GM18870 (cell line): ENCODE data around the gene FXR1.
"Not testable (repeated sequence)": the region's sequence is repeated elsewhere in the genome, so short reads cannot be mapped to it uniquely, and the experiment has no call there.

Source experiments
- ATAC-seq: cut with Tn5 transposase; IDR thresholded peaks from one replicate; pipeline ENCODE4 v1.9.1; 2021; ENCODE audit warnings: moderate library complexity; ENCODE audit not compliant: unreplicated experiment

Gene FXR1

DNA sequence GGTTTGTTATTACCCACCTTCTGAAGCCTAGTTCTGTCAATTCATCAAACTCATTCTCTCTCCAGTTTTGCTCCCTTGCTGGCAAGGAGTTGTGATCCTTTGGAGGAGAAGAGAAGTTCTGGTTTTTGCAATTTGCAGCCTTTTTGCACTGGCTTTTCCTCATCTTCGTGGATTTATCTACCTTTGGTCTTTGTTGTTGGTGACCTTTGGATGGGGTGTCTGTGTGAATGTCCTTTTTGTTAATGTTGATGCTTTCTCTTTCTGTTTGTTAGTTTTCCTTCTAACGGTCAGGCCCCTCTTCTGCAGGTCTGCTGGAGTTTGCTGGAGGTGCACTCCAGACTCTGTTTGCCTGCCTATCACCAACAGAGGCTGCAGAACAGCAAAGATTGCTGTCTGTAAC, 91.0 kb downstream of the FXR1 start:
- not testable (repeated sequence) for ATAC-seq

DNA sequence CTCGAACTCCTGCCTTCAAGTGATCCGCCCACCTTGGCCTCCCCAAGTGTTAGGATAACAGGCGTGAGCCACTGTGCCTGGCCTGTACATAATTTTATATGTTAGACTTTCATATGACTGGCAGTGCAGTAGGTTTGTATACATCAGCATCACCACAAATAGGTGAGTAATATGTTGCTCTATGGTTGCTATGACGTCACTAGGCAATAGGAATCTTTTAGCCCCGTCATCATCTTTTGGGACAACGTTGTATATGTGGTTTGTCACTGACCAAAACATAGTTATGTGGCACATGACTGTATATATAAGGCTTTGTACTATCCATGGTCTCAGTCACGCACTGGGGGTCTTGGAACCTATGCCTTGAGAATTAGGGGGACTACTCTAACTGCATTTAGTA, 94.1 kb downstream of the FXR1 start:
- ATAC-seq = no peak

DNA sequence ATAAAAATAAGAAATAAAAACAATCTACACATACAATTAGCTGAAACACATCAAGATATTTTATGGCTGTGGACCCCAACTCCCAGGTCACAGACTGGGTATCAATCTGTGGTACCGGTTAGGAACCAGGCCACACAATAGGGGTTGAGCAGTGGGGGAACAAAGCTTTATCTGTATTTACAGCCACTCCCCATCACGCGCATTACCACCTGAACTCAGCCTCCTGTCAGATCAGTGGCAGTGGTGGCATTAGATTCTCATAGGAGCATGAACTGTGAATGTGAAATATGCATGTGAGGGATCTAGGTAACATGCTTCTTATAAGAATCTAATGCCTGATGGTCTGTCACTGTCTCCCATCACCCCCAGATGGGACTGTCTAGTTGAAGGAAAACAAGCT, 94.8 kb downstream of the FXR1 start:
- ATAC-seq = no peak

DNA sequence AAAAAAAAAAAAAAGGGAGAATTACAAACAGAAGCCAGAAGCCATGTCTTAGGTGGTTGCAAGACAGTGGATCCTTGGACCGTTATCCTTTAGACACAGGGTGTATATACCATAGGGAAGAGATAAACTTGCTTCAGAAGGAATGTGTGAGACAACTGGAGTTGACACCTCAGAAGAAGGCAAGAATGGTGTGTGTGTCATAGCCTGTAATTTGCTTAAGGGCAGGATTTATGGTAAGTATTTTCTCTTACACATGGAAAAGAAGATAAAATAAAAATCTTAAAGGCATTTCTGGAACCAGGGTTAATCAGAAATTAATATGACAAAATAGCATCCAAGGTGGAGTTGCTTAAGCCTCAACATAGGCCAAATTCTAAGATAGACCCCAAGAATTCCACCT, 96.3 kb downstream of the FXR1 start:
- no peak for ATAC-seq

DNA sequence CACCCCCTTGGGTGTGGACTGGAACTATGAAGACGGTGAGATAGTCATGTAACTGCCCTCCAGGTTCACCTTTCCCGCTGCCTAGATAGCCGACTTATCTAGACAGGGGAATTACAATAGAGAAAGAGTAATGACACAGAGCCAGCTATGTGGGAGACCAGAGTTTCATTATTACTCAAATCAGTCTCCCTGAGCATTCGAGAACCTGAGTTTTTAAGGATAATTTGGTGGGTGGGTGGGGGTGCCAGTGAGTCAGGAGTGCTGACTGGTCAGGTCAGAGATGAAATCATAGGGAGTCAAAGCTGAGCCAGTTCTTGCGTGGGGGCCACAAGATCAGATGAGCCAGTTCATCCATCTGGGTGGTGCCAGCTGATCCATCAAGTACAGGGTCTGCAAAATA, 96.8 kb downstream of the FXR1 start:
- ATAC-seq = no peak

DNA sequence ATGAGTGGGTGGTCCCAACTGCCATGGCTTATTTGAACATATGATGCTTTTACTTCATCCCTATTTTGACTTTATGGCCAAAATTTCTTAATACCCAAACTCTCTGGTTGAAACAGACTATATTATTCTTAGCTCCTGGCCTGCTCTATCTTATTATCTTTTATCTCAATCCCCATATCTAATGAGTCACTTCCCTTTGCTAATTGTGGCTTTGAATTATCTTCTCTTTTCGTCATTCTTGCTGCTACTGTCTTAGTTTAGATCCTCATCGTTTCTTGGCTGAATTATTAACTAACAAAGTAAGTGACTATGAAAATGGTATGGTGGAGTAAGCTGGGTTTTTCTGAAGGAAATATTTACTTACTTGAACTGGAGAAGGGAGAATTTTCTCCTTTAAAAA, 105.2 kb downstream of the FXR1 start:
- no peak for ATAC-seq

- ATAC-seq = no peak
These were observed 112.7 kb downstream of the FXR1 start for GRCh38 chr3:181025204-181025603.

DNA sequence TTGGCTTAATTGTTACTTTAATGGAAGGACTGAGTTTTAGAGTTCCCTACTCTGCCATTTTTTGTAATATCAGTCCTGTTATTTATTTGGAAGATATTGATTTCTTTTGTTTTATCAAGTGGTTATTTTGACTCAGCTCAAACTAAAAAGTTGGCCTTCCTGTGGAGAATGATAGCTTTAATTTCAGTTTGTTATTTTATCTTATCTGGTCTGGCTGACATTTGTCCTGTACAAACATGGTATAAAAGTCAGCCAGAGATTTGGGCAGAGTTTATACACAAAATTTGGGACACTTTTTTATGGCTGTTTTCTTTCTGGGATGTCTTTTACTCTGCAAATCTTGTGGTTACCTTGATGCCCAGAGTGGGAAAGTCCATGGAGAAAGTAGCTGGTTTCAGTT, 118.5 kb downstream of the FXR1 start:
- ATAC-seq = no peak
